ENCODE data around the gene ACOT12.

The ACOT12 gene

DNA sequence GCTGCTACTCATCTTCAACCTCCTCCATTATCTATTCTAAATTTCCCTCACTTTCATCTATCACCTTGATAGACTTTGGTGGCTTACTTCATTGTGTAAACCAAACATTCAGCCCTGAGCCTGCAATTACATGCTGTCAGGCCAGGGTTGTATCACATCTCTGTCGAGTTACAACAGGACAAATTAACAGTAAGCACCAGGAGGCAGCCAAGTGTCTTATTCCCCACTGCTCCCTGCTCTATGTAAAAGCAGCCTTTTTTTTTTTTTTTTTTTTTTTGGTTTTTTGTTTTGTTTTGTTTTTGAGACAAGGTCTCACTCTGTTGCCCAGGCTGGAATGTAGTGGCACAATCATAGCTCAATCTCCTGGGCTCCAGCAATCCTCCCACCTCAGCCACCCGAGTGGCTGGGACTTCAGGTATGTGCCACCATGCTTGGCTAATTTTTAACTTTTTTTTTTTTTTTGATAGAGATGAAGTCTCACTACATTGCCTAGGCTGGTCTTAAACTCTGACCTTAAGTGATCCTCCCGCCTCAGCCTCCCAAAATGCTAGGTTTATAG is 107.8 kb downstream of the ACOT12 start:
- TF ChIP-seq TOX (CRISPR knock-in tag; IDR thresholded peaks at IDR 0.05; ENCODE audit: borderline replicate concordance) = no peak
- TF ChIP-seq TCF4 (CRISPR knock-in tag; IDR thresholded peaks at IDR 0.05; ENCODE audit: borderline replicate concordance) = no peak
- no peak for TF ChIP-seq RARB (CRISPR knock-in tag; IDR thresholded peaks at IDR 0.05)
- TF ChIP-seq ISL1 (CRISPR knock-in tag; IDR thresholded peaks at IDR 0.05) = no peak
- TF ChIP-seq ZC3H10 (CRISPR knock-in tag; IDR thresholded peaks at IDR 0.05) = no peak
- TF ChIP-seq ZFP3 (CRISPR knock-in tag; IDR thresholded peaks at IDR 0.05) = no peak
- TF ChIP-seq PPARA (CRISPR knock-in tag; IDR thresholded peaks at IDR 0.05; ENCODE audit: borderline replicate concordance) = no peak
- TF ChIP-seq ESRRG (CRISPR knock-in tag; IDR thresholded peaks at IDR 0.05) = no peak
- TF ChIP-seq, protein P1, sequence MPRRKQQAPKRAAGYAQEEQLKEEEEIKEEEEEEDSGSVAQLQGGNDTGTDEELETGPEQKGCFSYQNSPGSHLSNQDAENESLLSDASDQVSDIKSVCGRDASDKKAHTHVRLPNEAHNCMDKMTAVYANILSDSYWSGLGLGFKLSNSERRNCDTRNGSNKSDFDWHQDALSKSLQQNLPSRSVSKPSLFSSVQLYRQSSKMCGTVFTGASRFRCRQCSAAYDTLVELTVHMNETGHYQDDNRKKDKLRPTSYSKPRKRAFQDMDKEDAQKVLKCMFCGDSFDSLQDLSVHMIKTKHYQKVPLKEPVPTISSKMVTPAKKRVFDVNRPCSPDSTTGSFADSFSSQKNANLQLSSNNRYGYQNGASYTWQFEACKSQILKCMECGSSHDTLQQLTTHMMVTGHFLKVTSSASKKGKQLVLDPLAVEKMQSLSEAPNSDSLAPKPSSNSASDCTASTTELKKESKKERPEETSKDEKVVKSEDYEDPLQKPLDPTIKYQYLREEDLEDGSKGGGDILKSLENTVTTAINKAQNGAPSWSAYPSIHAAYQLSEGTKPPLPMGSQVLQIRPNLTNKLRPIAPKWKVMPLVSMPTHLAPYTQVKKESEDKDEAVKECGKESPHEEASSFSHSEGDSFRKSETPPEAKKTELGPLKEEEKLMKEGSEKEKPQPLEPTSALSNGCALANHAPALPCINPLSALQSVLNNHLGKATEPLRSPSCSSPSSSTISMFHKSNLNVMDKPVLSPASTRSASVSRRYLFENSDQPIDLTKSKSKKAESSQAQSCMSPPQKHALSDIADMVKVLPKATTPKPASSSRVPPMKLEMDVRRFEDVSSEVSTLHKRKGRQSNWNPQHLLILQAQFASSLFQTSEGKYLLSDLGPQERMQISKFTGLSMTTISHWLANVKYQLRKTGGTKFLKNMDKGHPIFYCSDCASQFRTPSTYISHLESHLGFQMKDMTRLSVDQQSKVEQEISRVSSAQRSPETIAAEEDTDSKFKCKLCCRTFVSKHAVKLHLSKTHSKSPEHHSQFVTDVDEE (CRISPR knock-in tag; IDR thresholded peaks at IDR 0.05) = no peak
- TF ChIP-seq, protein P2, sequence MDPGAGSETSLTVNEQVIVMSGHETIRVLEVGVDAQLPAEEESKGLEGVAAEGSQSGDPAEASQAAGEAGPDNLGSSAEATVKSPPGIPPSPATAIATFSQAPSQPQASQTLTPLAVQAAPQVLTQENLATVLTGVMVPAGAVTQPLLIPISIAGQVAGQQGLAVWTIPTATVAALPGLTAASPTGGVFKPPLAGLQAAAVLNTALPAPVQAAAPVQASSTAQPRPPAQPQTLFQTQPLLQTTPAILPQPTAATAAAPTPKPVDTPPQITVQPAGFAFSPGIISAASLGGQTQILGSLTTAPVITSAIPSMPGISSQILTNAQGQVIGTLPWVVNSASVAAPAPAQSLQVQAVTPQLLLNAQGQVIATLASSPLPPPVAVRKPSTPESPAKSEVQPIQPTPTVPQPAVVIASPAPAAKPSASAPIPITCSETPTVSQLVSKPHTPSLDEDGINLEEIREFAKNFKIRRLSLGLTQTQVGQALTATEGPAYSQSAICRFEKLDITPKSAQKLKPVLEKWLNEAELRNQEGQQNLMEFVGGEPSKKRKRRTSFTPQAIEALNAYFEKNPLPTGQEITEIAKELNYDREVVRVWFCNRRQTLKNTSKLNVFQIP (CRISPR knock-in tag; IDR thresholded peaks at IDR 0.05; ENCODE audit: borderline replicate concordance, low read depth) = no peak
- TF ChIP-seq ZFP30 (CRISPR knock-in tag; IDR thresholded peaks at IDR 0.05) = no peak
- TF ChIP-seq CSDC2 (CRISPR knock-in tag; IDR thresholded peaks at IDR 0.05) = no peak
- no peak for TF ChIP-seq ZNF70 (CRISPR knock-in tag; IDR thresholded peaks at IDR 0.05)
- TF ChIP-seq, protein P3, sequence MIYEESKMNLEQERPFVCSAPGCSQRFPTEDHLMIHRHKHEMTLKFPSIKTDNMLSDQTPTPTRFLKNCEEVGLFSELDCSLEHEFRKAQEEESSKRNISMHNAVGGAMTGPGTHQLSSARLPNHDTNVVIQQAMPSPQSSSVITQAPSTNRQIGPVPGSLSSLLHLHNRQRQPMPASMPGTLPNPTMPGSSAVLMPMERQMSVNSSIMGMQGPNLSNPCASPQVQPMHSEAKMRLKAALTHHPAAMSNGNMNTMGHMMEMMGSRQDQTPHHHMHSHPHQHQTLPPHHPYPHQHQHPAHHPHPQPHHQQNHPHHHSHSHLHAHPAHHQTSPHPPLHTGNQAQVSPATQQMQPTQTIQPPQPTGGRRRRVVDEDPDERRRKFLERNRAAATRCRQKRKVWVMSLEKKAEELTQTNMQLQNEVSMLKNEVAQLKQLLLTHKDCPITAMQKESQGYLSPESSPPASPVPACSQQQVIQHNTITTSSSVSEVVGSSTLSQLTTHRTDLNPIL (CRISPR knock-in tag; IDR thresholded peaks at IDR 0.05; ENCODE audit: low read depth) = no peak
- no peak; the same call in 2 of the 3 replicates for ATAC-seq

DNA sequence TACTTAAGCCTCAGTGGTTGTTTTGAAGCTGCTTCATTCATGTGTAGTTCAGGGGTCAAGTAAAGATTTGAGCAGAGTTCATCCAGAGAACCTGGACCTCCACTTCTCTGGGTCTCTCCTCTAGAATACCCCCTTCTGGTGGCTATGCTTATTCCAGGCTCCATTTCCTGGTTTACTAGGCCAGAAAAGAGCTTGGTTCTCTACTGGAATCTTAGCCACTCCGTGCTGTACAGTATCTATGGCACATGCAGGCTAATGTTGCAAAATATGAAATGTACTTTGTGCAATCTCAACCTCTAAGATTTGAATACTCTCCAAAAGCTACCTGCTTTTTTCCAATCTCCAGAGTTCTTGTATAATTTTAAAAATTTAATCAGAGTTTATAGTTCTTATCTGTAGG is 110.0 kb downstream of the ACOT12 start:
- TF ChIP-seq ESRRG (CRISPR knock-in tag; IDR thresholded peaks at IDR 0.05) = no peak
- no peak for TF ChIP-seq ISL1 (CRISPR knock-in tag; IDR thresholded peaks at IDR 0.05)
- no peak for TF ChIP-seq CSDC2 (CRISPR knock-in tag; IDR thresholded peaks at IDR 0.05)
- TF ChIP-seq ZNF565 (CRISPR knock-in tag; conservative IDR thresholded peaks at IDR 0.05; ENCODE audit: low read depth) = no peak
- TF ChIP-seq, protein P4, sequence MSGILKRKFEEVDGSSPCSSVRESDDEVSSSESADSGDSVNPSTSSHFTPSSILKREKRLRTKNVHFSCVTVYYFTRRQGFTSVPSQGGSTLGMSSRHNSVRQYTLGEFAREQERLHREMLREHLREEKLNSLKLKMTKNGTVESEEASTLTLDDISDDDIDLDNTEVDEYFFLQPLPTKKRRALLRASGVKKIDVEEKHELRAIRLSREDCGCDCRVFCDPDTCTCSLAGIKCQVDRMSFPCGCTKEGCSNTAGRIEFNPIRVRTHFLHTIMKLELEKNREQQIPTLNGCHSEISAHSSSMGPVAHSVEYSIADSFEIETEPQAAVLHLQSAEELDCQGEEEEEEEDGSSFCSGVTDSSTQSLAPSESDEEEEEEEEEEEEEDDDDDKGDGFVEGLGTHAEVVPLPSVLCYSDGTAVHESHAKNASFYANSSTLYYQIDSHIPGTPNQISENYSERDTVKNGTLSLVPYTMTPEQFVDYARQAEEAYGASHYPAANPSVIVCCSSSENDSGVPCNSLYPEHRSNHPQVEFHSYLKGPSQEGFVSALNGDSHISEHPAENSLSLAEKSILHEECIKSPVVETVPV (CRISPR knock-in tag; IDR thresholded peaks at IDR 0.05) = no peak
- TF ChIP-seq ZFP3 (CRISPR knock-in tag; IDR thresholded peaks at IDR 0.05) = no peak
- ATAC-seq = no peak

Data from SK-N-SH treated with all-trans-retinoic acid at 6 μM for 48 hours (cell line).